Hepatocyte (in vitro differentiated cells): ENCODE measurements around the gene EPHX1.

Experiments used
- EZH2 ChIP-seq: fragments of 200-600 bp; sonication (generic); IDR thresholded peaks from 2 replicates; pipeline ENCODE4 v1.6.1; 2016; ENCODE audit warnings: antibody characterized with exemption, mild to moderate bottlenecking, borderline replicate concordance
- EZH2phosphoT487 ChIP-seq: fragments of 200-600 bp; sonication (generic); IDR thresholded peaks from one replicate; pipeline ENCODE4 v1.6.1; 2018; ENCODE audit warnings: antibody characterized with exemption, mild to moderate bottlenecking, low read depth, moderate library complexity; ENCODE audit not compliant: unreplicated experiment, severe bottlenecking
- TF ChIP-seq, protein P1 (sequence below): fragments of 200-600 bp; sonication (generic); IDR thresholded peaks from 2 replicates; pipeline ENCODE4 v1.5.1; 2016; ENCODE audit warnings: antibody characterized with exemption, mild to moderate bottlenecking; ENCODE audit not compliant: poor library complexity

DNA sequence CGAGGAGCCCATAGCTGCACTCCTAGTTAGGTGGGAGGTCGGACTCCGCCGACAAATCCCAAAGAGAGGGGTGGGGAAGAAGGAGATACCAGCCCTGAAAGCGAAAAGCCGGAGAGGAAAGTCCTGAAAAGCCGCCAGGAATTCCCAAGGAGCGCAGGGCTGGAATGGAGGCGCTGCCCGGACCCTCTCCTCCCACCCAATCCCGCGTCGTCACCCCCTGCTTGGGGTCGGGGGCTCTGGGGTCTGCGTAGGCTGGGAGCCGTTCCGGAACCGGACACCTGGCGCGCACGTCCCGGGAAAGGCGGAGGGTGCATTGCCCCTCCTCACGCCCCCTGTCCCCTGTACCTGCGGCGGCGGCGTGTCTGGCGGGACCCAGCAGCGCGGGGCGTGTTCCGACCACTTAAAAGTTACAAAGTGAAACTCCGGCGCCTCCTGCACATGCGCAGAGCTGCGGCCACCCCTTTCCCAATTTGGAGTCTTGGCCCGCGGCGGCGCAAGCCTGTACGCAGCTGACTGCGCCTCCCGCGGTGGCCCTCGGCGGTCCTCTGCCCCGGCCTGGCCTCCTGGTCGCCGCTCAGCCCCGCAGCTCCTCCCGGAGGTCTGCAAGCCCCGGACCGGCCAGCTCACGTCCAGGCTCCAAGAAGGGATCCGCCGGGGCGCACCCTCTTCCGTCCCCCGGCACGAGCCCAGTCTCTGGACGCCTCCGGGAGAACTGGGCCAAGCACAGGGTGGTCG, 72.2 kb downstream of the EPHX1 start, which contains the start of gene TMEM63A:
- TF ChIP-seq, protein P1, sequence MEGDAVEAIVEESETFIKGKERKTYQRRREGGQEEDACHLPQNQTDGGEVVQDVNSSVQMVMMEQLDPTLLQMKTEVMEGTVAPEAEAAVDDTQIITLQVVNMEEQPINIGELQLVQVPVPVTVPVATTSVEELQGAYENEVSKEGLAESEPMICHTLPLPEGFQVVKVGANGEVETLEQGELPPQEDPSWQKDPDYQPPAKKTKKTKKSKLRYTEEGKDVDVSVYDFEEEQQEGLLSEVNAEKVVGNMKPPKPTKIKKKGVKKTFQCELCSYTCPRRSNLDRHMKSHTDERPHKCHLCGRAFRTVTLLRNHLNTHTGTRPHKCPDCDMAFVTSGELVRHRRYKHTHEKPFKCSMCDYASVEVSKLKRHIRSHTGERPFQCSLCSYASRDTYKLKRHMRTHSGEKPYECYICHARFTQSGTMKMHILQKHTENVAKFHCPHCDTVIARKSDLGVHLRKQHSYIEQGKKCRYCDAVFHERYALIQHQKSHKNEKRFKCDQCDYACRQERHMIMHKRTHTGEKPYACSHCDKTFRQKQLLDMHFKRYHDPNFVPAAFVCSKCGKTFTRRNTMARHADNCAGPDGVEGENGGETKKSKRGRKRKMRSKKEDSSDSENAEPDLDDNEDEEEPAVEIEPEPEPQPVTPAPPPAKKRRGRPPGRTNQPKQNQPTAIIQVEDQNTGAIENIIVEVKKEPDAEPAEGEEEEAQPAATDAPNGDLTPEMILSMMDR: peak; percentile 33
- TF ChIP-seq EZH2 (no peak), EZH2phosphoT487 (no peak)
